GM12878 (cell line): ENCODE results near the gene ITGA11.

ENCODE experiments used
- NBN ChIP-seq: fragments of 450-650 bp; IDR thresholded peaks from 2 replicates; pipeline ENCODE4 v1.6.1; 2016
- PAX8 ChIP-seq: fragments of 450-650 bp; IDR thresholded peaks from 2 replicates; pipeline ENCODE4 v1.6.1; 2017; ENCODE audit warnings: mild to moderate bottlenecking, moderate library complexity
- PML ChIP-seq: IDR thresholded peaks from 2 replicates; pipeline ENCODE4 v1.6.1; 2012; ENCODE audit warnings: low read length, inconsistent platforms
- POLR2A ChIP-seq: IDR thresholded peaks from 2 replicates; pipeline ENCODE4 v1.6.1; 2011; ENCODE audit warnings: low read depth, mild to moderate bottlenecking, low read length
- POLR2AphosphoS2 ChIP-seq: IDR thresholded peaks from 2 replicates; pipeline ENCODE4 v1.6.1; 2011; ENCODE audit warnings: low read depth, mild to moderate bottlenecking, low read length, improper control_type of control experiment, moderate library complexity
- POLR2AphosphoS5 ChIP-seq: IDR thresholded peaks from 2 replicates; pipeline ENCODE4 v1.6.1; 2011; ENCODE audit warnings: mild to moderate bottlenecking, low read length, inconsistent platforms
- RAD21 ChIP-seq: IDR thresholded peaks from 2 replicates; pipeline ENCODE4 v1.6.1; 2011; ENCODE audit warnings: mild to moderate bottlenecking, low read depth, low read length, moderate library complexity; ENCODE audit not compliant: insufficient read depth
- RFX5 ChIP-seq: IDR thresholded peaks from 2 replicates; pipeline ENCODE4 v1.6.1; 2011; ENCODE audit warnings: low read depth, low read length, improper control_type of control experiment
- SIX5 ChIP-seq: IDR thresholded peaks from 2 replicates; pipeline ENCODE4 v1.6.1; 2011; ENCODE audit warnings: mild to moderate bottlenecking, low read depth, low read length, moderate library complexity; ENCODE audit not compliant: severe bottlenecking
- TF ChIP-seq, protein P1 (sequence below): IDR thresholded peaks from 2 replicates; pipeline ENCODE4 v1.6.1; 2012; ENCODE audit warnings: mild to moderate bottlenecking, low read depth, low read length
- TF ChIP-seq, protein P2 (sequence below), 3 experiments: IDR thresholded peaks in 2 of 3; conservative IDR thresholded peaks in 1 of 3; 2 replicates each; pipeline ENCODE4 v1.5.1; 2011; ENCODE audit warnings: low read depth in 3 of 3, low read length in 3 of 3, mild to moderate bottlenecking in 3 of 3, control low read depth in 2 of 3, moderate library complexity in 2 of 3, inconsistent platforms in 1 of 3, mixed read lengths in 1 of 3; ENCODE audit not compliant: control insufficient read depth in 2 of 3, insufficient read depth in 1 of 3; ENCODE audit errors: extremely low read depth in 1 of 3

DNA sequence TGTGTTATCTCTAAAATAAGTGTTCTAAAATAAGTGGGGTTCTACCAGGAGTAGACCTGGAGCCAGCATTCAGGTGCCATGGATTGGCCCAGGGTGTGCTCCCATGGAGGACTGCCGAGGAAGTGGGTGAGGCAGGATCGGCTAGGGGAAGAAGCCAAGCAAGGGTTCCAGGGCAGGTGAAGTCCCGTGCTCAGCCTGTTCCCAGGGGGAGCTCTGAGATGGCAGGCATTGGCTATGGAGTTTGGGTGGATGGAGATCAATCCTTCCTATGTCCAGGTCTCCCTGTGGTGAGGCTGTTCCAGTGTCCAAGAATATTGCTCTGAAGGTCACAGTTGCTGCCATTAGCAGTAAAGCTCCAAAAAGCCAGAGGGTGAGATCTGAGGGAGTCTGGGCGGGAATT lies 46.9 kb upstream of the ITGA11 start:
- TF ChIP-seq RAD21 = no peak
- no peak for TF ChIP-seq NBN
- TF ChIP-seq POLR2A = no peak
- no peak for TF ChIP-seq RFX5
- no peak for TF ChIP-seq PAX8
- TF ChIP-seq POLR2AphosphoS2 = no peak
- TF ChIP-seq SIX5 = no peak
- TF ChIP-seq, protein P1, sequence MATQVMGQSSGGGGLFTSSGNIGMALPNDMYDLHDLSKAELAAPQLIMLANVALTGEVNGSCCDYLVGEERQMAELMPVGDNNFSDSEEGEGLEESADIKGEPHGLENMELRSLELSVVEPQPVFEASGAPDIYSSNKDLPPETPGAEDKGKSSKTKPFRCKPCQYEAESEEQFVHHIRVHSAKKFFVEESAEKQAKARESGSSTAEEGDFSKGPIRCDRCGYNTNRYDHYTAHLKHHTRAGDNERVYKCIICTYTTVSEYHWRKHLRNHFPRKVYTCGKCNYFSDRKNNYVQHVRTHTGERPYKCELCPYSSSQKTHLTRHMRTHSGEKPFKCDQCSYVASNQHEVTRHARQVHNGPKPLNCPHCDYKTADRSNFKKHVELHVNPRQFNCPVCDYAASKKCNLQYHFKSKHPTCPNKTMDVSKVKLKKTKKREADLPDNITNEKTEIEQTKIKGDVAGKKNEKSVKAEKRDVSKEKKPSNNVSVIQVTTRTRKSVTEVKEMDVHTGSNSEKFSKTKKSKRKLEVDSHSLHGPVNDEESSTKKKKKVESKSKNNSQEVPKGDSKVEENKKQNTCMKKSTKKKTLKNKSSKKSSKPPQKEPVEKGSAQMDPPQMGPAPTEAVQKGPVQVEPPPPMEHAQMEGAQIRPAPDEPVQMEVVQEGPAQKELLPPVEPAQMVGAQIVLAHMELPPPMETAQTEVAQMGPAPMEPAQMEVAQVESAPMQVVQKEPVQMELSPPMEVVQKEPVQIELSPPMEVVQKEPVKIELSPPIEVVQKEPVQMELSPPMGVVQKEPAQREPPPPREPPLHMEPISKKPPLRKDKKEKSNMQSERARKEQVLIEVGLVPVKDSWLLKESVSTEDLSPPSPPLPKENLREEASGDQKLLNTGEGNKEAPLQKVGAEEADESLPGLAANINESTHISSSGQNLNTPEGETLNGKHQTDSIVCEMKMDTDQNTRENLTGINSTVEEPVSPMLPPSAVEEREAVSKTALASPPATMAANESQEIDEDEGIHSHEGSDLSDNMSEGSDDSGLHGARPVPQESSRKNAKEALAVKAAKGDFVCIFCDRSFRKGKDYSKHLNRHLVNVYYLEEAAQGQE = no peak
- no peak for TF ChIP-seq POLR2AphosphoS5
- TF ChIP-seq, protein P2, sequence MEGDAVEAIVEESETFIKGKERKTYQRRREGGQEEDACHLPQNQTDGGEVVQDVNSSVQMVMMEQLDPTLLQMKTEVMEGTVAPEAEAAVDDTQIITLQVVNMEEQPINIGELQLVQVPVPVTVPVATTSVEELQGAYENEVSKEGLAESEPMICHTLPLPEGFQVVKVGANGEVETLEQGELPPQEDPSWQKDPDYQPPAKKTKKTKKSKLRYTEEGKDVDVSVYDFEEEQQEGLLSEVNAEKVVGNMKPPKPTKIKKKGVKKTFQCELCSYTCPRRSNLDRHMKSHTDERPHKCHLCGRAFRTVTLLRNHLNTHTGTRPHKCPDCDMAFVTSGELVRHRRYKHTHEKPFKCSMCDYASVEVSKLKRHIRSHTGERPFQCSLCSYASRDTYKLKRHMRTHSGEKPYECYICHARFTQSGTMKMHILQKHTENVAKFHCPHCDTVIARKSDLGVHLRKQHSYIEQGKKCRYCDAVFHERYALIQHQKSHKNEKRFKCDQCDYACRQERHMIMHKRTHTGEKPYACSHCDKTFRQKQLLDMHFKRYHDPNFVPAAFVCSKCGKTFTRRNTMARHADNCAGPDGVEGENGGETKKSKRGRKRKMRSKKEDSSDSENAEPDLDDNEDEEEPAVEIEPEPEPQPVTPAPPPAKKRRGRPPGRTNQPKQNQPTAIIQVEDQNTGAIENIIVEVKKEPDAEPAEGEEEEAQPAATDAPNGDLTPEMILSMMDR (IDR thresholded peaks at IDR 0.05 in 2 of 3, conservative IDR thresholded peaks at IDR 0.05 in 1 of 3; ENCODE audit: control insufficient read depth in 2 of 3, extremely low read depth in 1 of 3, insufficient read depth in 1 of 3, low read depth in 3 of 3, low read length in 3 of 3) = no peak
- TF ChIP-seq PML = no peak
